Hypothalamus (tissue), 51 donors: ENCODE data around the gene TGFB2.

ENCODE experiments used
- DNase-seq, 51 donors: peaks; one replicate each; lab custom pipeline; 2025; lab: John Stamatoyannopoulos, UW

Gene TGFB2

GRCh38 chr1:218330043-218330623 lies 15.0 kb upstream of the TGFB2 start:
- peak in 1 of 51 donors; percentile 12 for DNase-seq

- DNase-seq, result no peak
These were observed 12.7 kb upstream of the TGFB2 start for GRCh38 chr1:218332416-218332815.

GRCh38 chr1:218336328-218336727 lies 8.8 kb upstream of the TGFB2 start:
- DNase-seq, result no peak

- peak in 1 of 51 donors; percentile 4 for DNase-seq
These were observed 5.8 kb upstream of the TGFB2 start for GRCh38 chr1:218339267-218339831.

GRCh38 chr1:218341325-218341724 lies 3.8 kb upstream of the TGFB2 start:
- no peak for DNase-seq

- no peak for DNase-seq
These were observed 3.0 kb upstream of the TGFB2 start for GRCh38 chr1:218342091-218342490.

- DNase-seq, result peak in 26 of 51 donors; percentile 17 to 69 (median 45)
These were observed 696 bp downstream of the TGFB2 start for GRCh38 chr1:218345673-218346390.

- peak in 12 of 51 donors; percentile 11 to 58 (median 25) for DNase-seq
These were observed 1.5 kb downstream of the TGFB2 start for GRCh38 chr1:218346391-218347204.

GRCh38 chr1:218347336-218347722 lies 2.2 kb downstream of the TGFB2 start:
- peak in 13 of 51 donors; percentile 13 to 58 (median 29) for DNase-seq

GRCh38 chr1:218347723-218348627 lies 2.8 kb downstream of the TGFB2 start:
- peak in 4 of 51 donors; percentile 6 to 39 (median 20) for DNase-seq

GRCh38 chr1:218348628-218349071 lies 3.5 kb downstream of the TGFB2 start:
- DNase-seq, result peak in 1 of 51 donors; percentile 35

GRCh38 chr1:218349348-218350034 lies 4.4 kb downstream of the TGFB2 start:
- peak in 1 of 51 donors; percentile 4 for DNase-seq

GRCh38 chr1:218350035-218350525 lies 4.9 kb downstream of the TGFB2 start:
- peak in 1 of 51 donors; percentile 8 for DNase-seq

GRCh38 chr1:218350801-218351266 lies 5.7 kb downstream of the TGFB2 start:
- no peak for DNase-seq

- peak in 3 of 51 donors; percentile 8 to 25 (median 10) for DNase-seq
These were observed 6.4 kb downstream of the TGFB2 start for GRCh38 chr1:218351391-218352074.

- no peak for DNase-seq
These were observed 6.9 kb downstream of the TGFB2 start for GRCh38 chr1:218352075-218352438.

GRCh38 chr1:218353656-218354055 lies 8.5 kb downstream of the TGFB2 start:
- no peak for DNase-seq

GRCh38 chr1:218355278-218355677 lies 10.1 kb downstream of the TGFB2 start:
- no peak for DNase-seq
